ENCODE measurements around the gene NDUFAF8.

- no peak for TF ChIP-seq GATA2 (IDR thresholded peaks at IDR 0.05; ENCODE audit: low read depth, low read length)
- TF ChIP-seq GATA3 (IDR thresholded peaks at IDR 0.05; ENCODE audit: low read depth, low read length), result no peak
Measured at GRCh38 chr17:81276781-81277180, 37.7 kb downstream of the NDUFAF8 start.

Data from SH-SY5Y (cell line).